Activated CD4-positive, alpha-beta T cell treated with anti-CD3 and anti-CD28 coated beads, Interleukin-2, amount 50 U/mL, for 24 hours (primary cell): Measurements from ENCODE around the gene TUBA4A.
A peak's percentile ranks its signal among the peaks of the same experiment; 100 is the strongest.

Source experiments
- DNase-seq, 2 donors: peaks; one replicate each; pipeline ENCODE4 v3.0.0-alpha.2; 2020; ENCODE audit warnings: low read depth in 1 of 2, low spot score in 1 of 2

Gene TUBA4A

DNA sequence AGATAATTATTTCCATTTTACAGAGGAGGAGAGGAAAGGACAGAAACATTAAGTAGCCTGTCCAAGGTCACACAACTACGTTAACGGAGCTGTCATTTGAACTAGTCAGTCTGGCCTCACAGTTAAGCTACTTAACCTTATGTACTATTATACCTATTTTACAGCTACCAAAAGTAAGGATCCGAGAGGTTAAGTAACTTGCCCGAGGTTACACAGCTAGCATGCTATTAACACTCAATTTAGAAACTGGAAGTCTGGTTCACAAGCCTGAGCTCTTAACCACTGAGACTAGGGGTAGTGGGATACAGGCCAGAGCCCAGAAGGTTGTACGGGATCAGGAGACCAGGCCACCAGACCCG lies 8.9 kb downstream of the TUBA4A start:
- no peak for DNase-seq

DNA sequence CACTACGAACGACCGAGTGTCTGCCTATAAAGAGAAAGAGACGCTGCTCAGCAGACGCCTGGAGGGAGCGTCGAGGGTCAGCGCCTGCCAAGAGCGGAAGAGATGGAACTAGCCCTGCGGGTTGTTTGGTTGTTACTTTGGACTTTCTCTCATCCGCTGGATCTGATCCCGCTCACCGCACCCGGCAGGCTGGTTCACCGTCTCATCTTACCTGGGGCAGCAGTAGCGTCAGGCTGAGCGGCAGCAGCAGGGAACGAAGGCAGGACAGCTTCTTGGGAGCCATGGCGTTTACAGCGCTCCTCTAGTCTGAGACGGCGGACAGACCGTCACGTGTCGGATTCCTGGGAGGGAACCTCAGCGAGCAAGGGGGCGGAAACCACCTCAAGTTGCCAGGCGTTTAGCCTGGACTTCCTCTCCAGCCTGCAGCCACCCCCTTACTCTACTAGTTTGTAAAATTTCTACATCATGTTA lies 10.4 kb downstream of the TUBA4A start:
- DNase-seq = no peak

DNA sequence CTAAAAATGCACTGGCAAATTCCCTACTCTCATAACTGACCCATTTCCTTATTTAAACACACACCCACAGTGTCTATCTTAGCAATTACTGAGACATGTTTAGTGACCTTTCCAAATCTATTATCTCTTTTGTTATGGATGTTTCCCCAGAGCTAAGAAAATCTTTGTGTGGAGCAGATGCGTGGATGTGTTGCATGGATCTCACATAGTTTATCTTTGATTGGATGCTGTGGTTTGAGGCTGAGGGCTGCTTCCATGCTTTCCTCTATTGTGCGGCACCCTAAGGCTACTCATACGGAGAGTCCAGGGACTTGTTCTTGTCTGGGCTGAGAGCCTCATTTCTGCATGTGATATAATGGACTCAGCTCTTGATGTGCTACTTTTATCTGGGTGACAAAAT lies 19.4 kb downstream of the TUBA4A start:
- no peak for DNase-seq

DNA sequence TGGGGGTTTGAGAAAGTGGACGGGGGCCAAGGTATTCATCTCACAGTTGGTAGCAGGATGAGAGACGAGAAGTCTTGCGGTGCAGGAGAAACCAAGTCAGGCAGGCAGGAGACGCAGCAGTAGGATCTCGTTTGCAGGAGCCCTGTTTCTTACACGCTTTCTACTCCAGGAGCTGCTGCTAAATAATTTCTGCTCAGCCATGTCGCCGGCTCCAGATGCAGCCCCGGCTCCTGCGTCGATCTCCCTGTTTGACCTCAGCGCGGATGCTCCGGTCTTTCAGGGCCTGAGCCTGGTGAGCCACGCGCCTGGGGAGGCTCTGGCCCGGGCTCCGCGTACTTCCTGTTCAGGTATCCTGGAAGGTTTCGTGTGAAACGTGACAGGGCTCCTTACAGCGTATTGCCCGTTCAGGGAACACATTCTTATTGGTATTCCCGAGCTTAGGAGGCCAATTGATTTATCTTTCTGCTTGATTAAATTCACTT lies 23.6 kb downstream of the TUBA4A start:
- peak in 1 of 2 donors; percentile 39 for DNase-seq

DNA sequence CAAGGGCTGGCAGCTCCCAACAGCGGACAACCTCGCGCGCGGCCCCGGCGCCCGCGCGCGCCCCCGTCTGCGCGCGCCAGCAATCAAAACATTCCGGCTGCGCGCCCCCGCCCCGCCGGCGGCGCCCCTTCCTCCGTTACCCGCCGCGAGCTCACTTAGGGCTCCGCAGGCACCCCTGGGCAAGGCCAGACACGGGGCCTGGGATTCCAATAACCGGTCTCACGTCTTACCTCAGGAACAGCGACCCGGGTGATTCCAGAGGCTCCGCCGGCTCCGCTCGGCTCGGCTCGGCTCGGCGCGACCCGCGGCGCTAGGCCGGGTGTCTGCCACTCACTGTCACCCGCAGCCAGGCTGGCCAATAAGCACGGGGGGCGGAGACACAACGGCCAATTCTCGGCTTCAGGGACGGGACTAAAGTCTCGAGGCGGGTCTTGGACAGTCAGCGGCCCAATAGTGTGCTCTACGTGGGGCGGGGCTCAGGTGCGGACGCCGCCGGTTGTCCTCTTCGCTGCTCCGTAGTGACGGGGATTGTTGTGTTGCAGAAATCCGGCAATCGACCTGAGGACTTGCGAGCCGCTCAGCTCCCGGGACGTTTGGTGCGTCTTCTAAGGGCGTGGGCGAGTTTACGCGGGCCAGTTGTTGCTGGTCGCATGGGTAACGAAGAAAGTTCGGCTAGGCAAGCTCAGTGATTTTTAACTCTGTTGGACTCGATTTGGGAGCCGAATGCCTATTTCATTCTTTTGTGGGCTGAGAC lies 24.2 kb downstream of the TUBA4A start, which contains the start of the genes ANKZF1 and ATG9A:
Gene ANKZF1, plus strand, starts transcription at position 502 of the 754 bp plus-strand sequence. CDS start 452 bp downstream, outside the sequence.
Gene ATG9A, minus strand, starts transcription at position 332 of the 754 bp plus-strand sequence. CDS start 1,612 bp downstream, outside the sequence.
- peak; percentile 90 to 99 for DNase-seq

DNA sequence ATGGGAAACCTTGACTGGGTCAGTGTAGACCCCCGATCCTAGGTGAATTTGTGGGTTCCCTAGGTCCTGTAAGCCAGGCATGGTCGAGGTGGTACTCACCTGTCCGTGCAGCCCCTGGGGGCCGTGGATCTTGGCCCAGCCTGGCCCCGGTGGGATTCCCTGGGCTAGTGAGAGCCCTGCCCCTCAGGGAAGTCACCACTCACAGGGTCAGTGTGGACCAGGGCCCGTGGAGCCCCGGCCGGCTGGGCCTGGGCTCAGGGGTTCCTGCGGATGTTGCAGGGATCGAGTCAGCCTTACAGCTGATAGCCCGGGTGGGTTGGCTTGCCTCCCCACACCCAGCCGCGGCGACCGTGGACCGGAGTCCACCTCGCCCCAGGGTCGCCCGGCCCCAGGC lies 24.8 kb downstream of the TUBA4A start:
- DNase-seq = no peak

DNA sequence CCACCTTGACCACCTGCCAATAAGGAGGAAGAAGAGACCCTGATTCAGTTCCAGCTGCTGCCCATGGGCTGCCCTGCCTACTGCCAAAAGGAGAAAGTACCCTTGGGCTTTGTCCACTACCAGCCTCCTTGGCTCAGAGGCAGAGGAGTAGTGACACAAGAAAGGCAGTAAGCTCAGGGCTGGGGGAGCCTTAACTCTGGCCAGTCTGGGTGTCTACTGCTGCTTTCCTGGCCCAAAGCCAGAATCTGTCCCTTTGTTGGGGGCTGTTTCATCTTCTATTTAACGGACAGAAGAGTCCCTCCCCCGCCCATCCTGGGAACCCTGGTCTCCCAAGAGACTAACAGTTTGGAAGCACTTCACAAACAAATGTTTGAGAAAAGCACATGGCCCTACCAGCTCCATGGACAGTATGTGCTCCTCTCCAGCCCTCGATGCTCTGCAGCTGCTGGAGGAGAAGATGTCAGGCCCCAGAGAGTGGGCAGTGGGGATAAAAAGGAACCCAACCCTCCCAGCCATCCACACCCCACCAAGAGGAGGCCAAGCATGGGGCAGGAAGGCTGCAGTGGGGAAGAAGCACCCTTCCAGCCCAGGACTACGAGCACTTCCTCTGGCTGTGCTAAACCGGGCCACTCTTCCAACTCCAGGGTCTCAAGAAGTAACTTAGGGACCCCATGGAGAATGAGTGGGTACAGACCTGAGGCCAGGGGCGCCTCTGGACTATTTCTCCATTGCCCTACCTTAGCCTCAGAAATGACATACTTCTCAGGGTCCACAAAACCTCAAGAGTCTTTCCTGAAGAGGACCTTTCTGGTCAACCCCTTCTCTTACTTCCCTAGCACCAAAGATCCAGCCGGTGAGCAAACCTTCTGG lies 25.4 kb downstream of the TUBA4A start:
- no peak for DNase-seq

DNA sequence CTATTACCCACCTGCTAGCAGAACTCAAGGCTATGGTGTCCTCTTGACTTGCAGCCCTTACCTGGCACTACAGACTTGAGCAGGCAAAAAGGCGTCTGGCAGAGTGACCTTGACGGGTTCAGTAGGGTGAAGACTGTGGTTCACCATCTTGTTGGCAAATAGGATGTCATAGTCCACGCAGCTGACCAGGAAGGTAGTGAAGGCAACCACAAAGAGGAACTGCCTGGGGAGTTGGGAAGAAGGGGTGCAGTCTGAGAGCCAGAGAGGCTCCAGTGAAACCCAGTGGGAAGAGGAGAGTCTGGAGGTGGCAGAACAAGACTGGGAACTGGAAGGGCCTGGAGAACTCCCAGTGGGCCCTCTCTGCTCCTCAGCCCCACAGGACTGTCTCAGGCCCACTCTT lies 28.4 kb downstream of the TUBA4A start:
- no peak for DNase-seq

DNA sequence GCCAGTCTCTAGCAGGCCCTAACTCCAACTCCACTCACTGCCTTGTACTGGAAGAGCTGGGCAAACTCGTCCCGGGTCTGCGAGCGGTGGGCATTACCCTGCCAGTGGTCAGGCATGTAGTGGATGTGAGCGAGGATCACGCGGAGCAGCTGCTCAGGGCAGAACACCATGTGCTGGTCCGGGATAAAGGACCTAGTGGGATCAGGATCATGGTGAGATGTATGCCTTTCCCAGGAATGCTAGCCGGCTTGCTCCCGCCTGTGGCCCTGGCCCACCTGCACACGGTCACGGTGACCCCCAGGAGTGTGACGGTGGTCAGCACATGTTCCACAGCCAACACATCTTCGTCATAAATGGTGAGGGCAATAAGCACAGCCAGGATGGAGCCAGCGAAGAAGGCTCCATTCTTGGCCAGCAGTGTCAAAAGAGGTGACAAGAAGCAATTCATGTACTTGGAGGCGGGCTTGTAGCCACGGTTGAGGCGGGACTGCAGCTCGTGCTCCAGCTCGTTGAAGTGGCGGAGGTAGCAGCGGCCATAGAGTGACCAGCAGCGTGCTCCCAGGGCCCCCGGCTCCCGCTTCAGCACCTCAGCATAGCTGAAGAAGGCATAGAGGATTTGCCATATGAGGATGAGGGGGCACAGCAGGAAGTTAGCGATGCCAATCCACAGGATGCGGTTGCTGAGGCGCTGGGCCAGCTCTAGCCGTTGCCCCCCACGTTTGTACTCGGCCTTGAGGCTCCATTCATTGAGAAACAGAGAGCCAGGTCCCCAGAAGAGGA lies 29.7 kb downstream of the TUBA4A start:
- no peak for DNase-seq

DNA sequence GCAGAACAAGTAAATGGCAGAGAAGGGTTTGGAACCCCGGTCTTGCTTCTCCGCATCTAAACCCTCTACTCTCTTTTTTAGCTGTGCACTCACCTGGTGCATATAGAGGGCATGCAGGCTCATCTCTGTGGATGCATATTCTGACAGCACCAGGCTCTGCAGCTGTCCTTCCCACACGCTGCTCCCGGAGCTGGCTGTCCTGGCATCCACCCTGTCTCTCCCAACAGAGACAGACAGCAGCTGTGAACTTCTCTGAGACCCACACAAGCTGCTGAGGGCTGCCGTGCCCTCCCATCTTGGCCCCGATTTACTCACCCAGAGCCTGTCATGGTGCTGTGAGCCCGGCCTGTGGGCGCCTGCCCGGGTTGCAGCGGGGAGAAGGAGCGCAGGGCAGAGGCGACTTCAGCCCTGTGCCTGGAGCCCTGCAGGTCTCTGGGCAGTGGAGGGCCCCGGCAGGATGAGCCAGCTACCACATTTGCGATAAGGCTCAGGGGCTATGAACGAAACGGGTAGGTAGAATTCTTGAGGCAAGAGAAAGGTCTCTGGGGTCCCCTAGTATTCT lies 31.7 kb downstream of the TUBA4A start:
- DNase-seq = no peak

DNA sequence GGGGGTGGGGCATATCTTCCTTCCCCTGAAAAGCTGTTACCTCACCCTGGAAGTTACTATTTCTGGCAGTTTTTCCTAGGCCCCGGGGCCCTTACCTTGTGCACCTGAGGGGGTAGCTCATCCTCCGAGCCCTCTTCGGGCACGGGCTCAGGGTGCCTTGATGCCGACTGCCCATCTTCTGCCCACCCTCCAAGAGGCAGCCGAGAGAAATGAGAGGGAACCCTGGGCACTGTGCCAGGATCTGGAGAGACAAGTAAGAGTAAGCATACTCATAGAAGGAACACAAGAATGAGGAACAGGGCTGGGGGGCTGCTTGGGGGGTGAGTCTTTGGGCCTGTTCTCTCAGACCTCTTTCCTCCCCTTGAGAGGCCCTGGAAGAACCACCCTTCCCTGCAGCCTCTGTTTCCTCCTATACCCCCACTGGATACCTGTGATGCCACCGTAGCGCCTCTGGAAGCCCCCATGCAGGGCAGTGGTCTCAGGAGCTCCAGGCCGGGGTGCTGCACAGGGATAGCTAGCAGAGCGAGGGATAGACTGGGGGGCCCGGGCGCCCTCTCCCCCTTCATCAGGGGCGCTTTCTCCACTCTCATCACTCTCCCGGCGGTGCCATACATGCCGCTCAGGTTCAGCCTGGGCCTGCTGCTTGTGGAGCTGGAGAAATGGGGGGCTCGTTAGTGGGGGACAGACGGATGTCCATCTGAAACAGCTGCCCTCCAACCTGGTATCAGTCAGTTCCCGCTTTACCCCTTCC lies 32.9 kb downstream of the TUBA4A start:
- no peak for DNase-seq

DNA sequence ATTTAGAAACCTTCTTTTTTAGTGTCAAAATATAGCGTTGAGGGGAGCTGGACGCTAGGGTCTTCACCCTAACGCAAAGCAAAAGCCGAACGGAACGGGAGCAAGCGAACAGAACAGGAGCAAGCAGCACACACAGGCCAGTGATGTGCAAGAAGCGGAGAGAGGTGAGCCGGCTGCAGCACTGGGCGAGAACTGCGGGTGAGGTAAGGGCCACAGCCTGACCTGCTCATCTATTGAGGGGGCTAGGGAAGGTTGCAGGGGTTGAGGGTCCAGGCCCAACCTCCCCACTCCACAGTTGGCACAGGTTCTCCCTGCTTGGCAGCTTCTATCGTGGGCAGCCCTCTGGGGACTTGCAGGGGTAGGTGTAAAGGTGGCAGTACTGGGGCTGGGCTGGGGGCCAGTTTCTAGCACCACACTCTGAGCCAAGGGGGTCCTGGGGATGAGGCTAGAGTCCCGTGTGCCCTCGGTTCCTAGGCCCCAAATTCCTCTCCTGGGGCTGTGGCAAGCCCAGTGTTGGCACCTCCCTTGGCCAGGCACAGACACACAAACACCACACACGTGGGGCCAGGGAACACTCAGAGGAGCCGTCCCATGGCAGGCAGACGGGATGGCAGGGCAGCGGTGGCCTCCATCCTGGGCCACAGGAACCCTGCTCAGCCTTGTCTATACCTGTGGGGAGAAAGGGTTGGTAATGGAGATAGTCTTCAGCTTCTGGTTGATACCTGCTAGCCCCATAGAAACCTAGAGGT lies 33.8 kb downstream of the TUBA4A start:
- DNase-seq = no peak

DNA sequence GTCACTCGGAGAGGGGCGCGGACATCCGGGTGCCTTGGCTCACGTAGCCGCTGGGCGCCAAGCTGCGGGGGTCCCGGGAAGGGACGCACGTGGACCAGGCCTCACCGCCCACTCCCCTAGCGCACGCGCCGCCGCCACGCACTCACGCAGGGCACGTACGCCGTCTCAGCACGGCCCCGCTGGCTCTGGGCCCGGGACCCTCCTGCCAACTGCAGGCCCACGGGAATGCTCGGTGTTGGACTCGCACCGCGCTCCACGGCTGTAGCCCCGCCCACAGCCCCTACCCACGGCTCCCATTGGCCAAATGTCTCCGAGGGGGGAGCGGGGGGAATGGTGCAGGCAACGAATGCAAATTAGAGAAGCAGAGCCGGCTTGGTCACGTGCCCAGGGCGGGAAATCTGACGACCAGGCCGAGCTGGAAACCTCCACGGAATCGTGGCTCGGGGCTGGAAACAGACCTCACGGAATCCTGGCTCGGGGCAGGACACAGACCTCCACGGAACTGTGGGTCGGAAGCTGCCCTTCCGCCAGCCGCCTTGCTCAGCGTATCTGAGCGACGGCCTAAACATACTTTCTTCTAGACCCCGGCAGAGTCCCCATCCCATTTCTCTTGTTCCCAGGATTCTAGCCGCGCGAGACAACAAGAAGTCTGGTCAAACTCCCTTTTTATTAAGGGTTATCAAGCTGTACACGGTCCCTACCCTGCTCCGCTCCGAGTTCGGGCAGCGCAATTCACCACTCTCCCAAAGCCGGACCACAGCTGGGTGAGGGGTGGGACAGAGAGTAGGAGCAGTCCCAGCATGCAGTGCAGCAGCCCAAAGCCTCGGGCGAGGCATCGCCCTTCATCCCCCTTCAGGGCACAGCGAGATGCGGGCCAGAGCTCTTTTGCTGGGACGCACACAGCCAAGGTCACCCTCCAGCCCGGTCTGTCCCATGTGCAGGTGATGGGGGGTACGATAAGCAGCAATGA lies 34.7 kb downstream of the TUBA4A start, which contains the start of gene ABCB6:
Gene ABCB6, minus strand, starts transcription at position 227 of the 970 bp plus-strand sequence. CDS start 285 bp downstream, outside the sequence.
- peak; percentile 63 to 89 for DNase-seq

DNA sequence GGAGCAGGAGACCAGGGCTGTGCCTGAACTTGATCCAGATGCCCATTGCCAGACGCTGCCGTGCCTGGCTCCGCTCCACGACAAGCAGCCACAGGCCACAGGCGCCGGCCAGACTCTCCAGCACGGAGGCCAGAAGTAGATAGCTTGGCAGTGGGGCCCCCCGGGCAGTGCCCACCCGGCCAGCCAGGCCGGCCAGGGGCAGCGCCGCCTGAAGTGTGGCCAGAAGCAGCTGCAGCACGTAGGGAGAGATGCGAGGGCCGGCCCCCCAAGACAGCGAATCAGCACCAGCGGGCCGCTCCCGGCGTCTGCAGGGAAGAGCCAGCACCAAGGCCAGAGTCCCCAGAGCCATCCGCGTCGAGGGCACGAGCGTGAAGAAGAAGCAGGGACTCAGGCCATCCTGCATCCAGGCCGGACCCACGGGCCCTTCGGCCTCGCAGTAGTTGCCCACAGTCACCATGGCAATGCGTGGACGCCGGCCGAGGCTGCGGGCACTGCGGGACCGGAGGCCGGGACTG lies 35.4 kb downstream of the TUBA4A start:
- DNase-seq = peak in 1 of 2 donors; percentile 21

DNA sequence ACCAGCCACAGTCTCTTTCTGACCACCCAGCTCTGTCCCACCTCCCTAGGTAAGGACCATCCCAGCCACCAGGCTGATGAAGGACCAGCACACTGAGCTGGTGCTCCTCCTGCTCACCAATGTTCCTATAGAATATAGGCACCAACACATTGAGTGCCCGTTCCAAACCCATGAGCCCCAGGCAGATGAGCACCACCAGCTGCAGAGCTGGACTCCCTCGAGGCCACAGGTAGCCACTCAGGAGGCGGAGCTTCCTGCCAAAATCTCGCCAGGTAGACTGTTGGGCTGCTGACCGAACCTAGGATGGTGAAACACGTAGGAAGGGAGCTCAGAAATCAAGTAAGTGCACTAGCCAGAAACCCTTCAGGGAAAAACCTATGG lies 37.2 kb downstream of the TUBA4A start:
- no peak for DNase-seq

DNA sequence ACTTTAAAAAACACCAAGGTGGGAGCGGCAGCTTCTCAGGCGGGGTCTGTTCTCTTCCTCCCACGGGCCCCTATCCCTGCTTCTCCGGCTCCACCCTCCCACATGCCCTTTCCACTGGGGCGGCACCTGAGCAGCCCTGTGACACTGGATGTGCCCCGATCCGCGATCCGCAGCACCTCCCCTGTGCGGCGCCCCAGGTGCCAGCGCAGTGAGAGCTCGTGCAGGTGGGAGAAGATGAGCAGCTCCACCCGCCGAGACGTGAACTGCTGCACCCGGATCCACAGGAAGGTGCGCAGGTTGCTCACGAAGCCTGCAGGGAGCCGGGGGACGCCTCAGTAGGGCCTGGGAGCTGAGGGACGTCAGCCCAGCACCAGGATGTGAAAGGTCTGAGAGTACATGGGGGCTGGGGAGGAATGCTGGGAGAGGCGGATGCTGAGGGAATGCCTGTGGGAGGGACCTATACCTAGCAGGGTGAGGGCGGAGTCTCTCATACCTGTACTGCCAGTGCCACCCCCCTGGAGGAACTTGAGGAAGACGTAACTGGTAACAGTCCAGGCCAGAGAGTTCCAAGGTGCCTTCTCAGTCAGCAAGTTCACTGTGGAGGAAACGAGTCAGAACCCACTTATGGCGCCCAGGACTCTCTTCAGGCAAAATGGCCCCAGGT lies 37.7 kb downstream of the TUBA4A start:
- no peak for DNase-seq

DNA sequence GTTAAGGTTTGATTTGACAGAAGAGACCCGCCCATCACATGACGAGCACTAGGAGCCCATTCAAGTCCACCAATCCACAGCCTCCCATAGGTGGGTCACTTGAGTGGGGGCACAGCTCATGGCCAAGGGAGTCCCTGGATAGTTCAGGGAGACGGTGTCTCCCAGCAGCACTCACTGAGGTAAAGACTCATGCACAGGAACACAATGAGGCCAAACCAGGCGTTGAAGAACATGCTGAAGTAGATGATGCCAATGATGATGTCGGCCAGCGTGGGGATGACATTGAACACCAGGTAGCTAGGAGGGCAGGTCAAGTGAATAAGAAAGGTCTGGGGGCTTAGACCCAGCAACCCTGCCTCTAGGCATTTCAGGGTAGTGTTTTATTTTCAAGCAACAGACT lies 38.9 kb downstream of the TUBA4A start:
- no peak for DNase-seq
